H1 (cell line): ENCODE data around the gene ADIPOR2. TPM values are rescaled to one million over a fixed set of nuclear protein-coding genes. Genes with fewer than 3 reads are reported as not detected.

Experiments used
- CTBP2 ChIP-seq: IDR thresholded peaks from 2 replicates; pipeline ENCODE4 v1.7.0; 2011; ENCODE audit warnings: borderline replicate concordance, mild to moderate bottlenecking, moderate library complexity, mixed read lengths, low read length; ENCODE audit not compliant: insufficient read depth, insufficient read length
- RXRA ChIP-seq: IDR thresholded peaks from 2 replicates; pipeline ENCODE4 v1.6.1; 2011; ENCODE audit warnings: low read depth, mild to moderate bottlenecking, low read length, moderate library complexity; ENCODE audit not compliant: insufficient read depth
- SP1 ChIP-seq: IDR thresholded peaks from 2 replicates; pipeline ENCODE4 v1.6.1; 2011; ENCODE audit warnings: low read depth, low read length
- TAF7 ChIP-seq: optimal IDR thresholded peaks from 2 replicates; pipeline ENCODE3; 2011; ENCODE audit warnings: low read depth, mild to moderate bottlenecking, inconsistent platforms, low read length, moderate library complexity, borderline replicate concordance
- TEAD4 ChIP-seq: IDR thresholded peaks from 2 replicates; pipeline ENCODE4 v1.6.1; 2012; ENCODE audit warnings: low read depth, low read length, inconsistent platforms, mixed read lengths
- YY1 ChIP-seq: IDR thresholded peaks from 2 replicates; pipeline ENCODE4 v1.6.1; 2011; ENCODE audit warnings: low read depth, mild to moderate bottlenecking, low read length
- polyA plus RNA-seq, 7 experiments: library from polyadenylated mRNA; depleted of rRNA in 3 of 7; stranded (reverse) in 5 of 7; unstranded in 2 of 7; fragments of >200 nt in 5 of 7; fragments of 200-250 nt in 2 of 7; gene quantifications; 1 replicate in 5 of 7; 2 replicates in 1 of 7; 4 replicates in 1 of 7; pipeline versions ENCODE4 v1.2.1 to v1.2.3, GENCODE V29; 2011 to 2013; ENCODE audit warnings: missing spikeins in 2 of 7, mixed read lengths in 2 of 7
- total RNA-seq: library from RNA; stranded (reverse); fragmentation: NEBNext Ultra II Directional; extraction: Animal tissue kit (Norgen Biotek cat#: 25700); gene quantifications from 2 replicates; pipeline ENCODE4 v1.2.1, GENCODE V29; 2021
- TF ChIP-seq, protein P1 (sequence below), 3 experiments: IDR thresholded peaks; 1 replicate in 2 of 3; 2 replicates in 1 of 3; pipeline versions ENCODE4 v1.5.1 to v1.6.1; 2011; ENCODE audit warnings: low read length in 3 of 3, mild to moderate bottlenecking in 3 of 3, inconsistent platforms in 2 of 3, low read depth in 1 of 3, moderate library complexity in 1 of 3; ENCODE audit not compliant: insufficient read depth in 1 of 3; ENCODE audit errors: control extremely low read depth in 1 of 3

Gene ADIPOR2
- total and polyA plus RNA-seq, 2 of the 8 experiments (the other 6 are each of a cell fraction or from before 2014, with no cell fraction given): 17.5 to 50.8 TPM

DNA sequence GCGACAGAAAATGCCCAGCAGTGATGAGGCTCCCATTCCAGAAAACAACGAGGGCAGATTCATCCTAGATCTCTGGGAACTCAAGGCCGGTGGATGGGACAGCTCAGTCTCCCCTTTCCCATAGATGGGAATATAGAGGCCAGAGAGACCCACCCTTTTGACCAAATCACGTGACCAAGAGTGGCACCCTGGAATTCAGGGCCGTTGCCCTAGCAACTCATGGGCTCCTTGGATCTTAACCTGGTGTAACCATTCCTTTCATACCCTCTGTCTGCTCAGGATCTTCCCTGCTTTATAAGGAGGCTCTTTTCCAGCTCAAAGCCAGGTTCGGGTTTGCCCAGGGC lies 121.0 kb downstream of the ADIPOR2 start (continued):
- TF ChIP-seq, protein P1, sequence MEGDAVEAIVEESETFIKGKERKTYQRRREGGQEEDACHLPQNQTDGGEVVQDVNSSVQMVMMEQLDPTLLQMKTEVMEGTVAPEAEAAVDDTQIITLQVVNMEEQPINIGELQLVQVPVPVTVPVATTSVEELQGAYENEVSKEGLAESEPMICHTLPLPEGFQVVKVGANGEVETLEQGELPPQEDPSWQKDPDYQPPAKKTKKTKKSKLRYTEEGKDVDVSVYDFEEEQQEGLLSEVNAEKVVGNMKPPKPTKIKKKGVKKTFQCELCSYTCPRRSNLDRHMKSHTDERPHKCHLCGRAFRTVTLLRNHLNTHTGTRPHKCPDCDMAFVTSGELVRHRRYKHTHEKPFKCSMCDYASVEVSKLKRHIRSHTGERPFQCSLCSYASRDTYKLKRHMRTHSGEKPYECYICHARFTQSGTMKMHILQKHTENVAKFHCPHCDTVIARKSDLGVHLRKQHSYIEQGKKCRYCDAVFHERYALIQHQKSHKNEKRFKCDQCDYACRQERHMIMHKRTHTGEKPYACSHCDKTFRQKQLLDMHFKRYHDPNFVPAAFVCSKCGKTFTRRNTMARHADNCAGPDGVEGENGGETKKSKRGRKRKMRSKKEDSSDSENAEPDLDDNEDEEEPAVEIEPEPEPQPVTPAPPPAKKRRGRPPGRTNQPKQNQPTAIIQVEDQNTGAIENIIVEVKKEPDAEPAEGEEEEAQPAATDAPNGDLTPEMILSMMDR (IDR thresholded peaks at IDR 0.05; ENCODE audit: control extremely low read depth in 1 of 3, insufficient read depth in 1 of 3, low read depth in 1 of 3, low read length in 3 of 3): no peak
- no peak for TF ChIP-seq CTBP2
- TF ChIP-seq YY1: no peak
- TF ChIP-seq SP1: no peak
- no peak for TF ChIP-seq TAF7
- no peak for TF ChIP-seq TEAD4
- TF ChIP-seq RXRA: no peak
